Esophagus muscularis mucosa (tissue), 4 donors: ENCODE measurements around the gene NCBP1.
A peak's percentile ranks its signal among the peaks of the same experiment; 100 is the strongest.

Experiments
- EP300 ChIP-seq: sonication (generic); formaldehyde crosslinking; IDR thresholded peaks from one replicate; pipeline ENCODE4 v1.6.1; 2017; ENCODE audit warnings: antibody characterized with exemption
- POLR2AphosphoS5 ChIP-seq, 2 donors: sonication (generic); formaldehyde crosslinking; IDR thresholded peaks; one replicate each; pipeline ENCODE4 v1.6.1; 2017; ENCODE audit warnings: antibody characterized with exemption in 2 of 2
- TF ChIP-seq, protein P1 (sequence below), 3 experiments: fragments of 200-600 bp in 2 of 3; fragments of 450-650 bp in 1 of 3; sonication (generic) in 2 of 3; IDR thresholded peaks; one replicate each; pipeline ENCODE4 v1.5.1; 2017 to 2019; ENCODE audit warnings: antibody characterized with exemption in 3 of 3, mild to moderate bottlenecking in 2 of 3, moderate library complexity in 1 of 3

DNA sequence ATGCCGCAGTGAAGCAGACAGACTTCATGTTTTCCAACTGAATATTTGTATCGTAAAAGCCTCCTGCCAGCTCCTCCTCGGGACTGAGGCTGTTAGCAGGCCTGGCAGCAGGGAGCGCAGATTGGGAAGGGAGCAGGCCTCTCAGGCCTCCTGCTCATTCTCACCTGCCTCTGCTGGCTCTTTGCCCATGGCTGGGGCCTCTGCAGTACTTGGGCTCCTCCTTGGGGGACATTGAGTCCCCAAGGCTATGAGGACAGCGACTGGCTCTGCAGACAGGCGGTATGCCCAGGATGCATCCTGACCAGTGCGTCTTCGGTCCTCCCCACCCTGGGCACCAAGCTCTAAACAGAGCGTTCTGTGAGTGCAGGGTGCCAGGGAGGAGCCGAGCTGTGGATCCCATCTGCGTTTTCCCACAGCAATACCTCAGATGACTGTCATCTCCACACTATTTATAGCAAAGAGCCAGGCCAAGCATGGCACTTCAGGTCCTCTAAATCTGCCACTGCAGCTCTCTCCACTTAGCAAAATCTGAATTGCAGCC lies 39.2 kb upstream of the NCBP1 start:
- TF ChIP-seq, protein P1, sequence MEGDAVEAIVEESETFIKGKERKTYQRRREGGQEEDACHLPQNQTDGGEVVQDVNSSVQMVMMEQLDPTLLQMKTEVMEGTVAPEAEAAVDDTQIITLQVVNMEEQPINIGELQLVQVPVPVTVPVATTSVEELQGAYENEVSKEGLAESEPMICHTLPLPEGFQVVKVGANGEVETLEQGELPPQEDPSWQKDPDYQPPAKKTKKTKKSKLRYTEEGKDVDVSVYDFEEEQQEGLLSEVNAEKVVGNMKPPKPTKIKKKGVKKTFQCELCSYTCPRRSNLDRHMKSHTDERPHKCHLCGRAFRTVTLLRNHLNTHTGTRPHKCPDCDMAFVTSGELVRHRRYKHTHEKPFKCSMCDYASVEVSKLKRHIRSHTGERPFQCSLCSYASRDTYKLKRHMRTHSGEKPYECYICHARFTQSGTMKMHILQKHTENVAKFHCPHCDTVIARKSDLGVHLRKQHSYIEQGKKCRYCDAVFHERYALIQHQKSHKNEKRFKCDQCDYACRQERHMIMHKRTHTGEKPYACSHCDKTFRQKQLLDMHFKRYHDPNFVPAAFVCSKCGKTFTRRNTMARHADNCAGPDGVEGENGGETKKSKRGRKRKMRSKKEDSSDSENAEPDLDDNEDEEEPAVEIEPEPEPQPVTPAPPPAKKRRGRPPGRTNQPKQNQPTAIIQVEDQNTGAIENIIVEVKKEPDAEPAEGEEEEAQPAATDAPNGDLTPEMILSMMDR (IDR thresholded peaks at IDR 0.05) = no peak
- TF ChIP-seq EP300 (no peak), POLR2AphosphoS5 (IDR thresholded peaks at IDR 0.05) (peak; percentile 21 to 50)
